A549 (cell line): ENCODE data around the gene EVX2.

ENCODE experiments used
- CEBPB ChIP-seq, 2 experiments: fragments of >200 bp in 1 of 2; sonication (Bioruptor Twin) in 1 of 2; formaldehyde crosslinking in 1 of 2; IDR thresholded peaks; 2 replicates each; pipeline ENCODE4 v1.6.1; 2012 to 2016
- CTCF ChIP-seq: fragments of >200 bp; sonication (Bioruptor Twin); formaldehyde crosslinking; IDR thresholded peaks from 3 replicates; pipeline ENCODE4 v1.5.1; 2016
- JUNB ChIP-seq: fragments of >200 bp; sonication (Bioruptor Twin); formaldehyde crosslinking; IDR thresholded peaks from 2 replicates; pipeline ENCODE4 v1.6.1; 2016
- MAFK ChIP-seq: fragments of 450-650 bp; IDR thresholded peaks from 2 replicates; pipeline ENCODE4 v1.6.1; 2014; ENCODE audit not compliant: partially characterized antibody
- POLR2A ChIP-seq: IDR thresholded peaks from 2 replicates; pipeline ENCODE4 v1.6.1; 2012; ENCODE audit warnings: mild to moderate bottlenecking, low read length
- POLR2AphosphoS2 ChIP-seq: conservative IDR thresholded peaks from 2 replicates; pipeline ENCODE4 v1.6.1; 2012; ENCODE audit warnings: low read length, improper control_type of control experiment, inconsistent platforms
- RFX5 ChIP-seq: fragments of 450-650 bp; IDR thresholded peaks from 2 replicates; pipeline ENCODE4 v1.7.1; 2014; ENCODE audit warnings: antibody characterized with exemption, mild to moderate bottlenecking, moderate library complexity
- SMC3 ChIP-seq: fragments of >200 bp; sonication (Bioruptor Twin); formaldehyde crosslinking; IDR thresholded peaks from 3 replicates; pipeline ENCODE4 v1.6.1; 2018; ENCODE audit warnings: inconsistent platforms
- USF2 ChIP-seq: fragments of 450-650 bp; IDR thresholded peaks from 2 replicates; pipeline ENCODE4 v1.6.1; 2014; ENCODE audit warnings: antibody characterized with exemption
- ZFP36 ChIP-seq: fragments of 450-650 bp; IDR thresholded peaks from 2 replicates; pipeline ENCODE4 v1.6.1; 2014; ENCODE audit warnings: borderline replicate concordance; ENCODE audit not compliant: partially characterized antibody

GRCh38 chr2:176078541-176079284 is 5.0 kb downstream of the EVX2 start:
- TF ChIP-seq USF2 (no peak), MAFK (no peak), ZFP36 (no peak), CTCF (no peak), RFX5 (no peak), JUNB (no peak), SMC3 (no peak), POLR2A (no peak), CEBPB (IDR thresholded peaks at IDR 0.05) (no peak), POLR2AphosphoS2 (no peak)
